DMS53 treated with DMSO at 0.1 percent for 48 hours (cell line): ENCODE data around the gene KPRP.

Source experiments
- DNase-seq: peaks from one replicate; lab custom pipeline; 2025; ENCODE audit not compliant: unreplicated experiment; lab: John Stamatoyannopoulos, UW

KPRP gene

DNA sequence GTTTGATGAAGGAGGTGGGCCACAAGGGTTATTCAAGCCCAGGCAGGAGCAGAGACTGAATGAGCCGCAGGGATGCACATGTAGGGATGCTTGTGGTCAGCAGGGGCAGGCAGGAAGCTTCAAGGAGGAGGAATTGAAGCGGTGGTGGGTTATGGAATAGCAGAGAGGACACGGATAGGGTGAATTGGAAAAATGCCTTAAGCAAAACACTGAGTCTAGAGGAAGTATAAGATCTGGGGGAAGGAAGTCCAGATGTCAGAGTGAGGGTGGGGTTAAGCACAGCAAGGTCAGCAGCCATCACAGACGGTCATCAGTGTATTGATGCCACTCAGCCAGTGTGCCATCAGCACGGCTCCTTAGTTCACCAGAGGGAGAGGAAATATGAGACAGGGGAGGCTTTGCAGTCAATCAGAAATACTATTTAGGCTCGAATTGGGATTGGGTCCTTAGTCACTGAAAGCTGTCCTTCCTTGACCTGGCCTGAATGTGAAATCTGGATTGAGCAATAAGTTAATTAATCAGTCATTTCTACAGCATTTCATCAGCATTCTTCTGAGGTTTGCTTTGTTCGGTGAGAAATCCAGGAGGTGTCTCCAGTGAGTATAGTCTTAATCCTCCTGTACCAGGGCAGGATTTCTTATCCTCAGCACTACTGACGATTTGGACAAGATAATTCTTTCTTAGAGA is 11.2 kb downstream of the KPRP start:
- DNase-seq = no peak

DNA sequence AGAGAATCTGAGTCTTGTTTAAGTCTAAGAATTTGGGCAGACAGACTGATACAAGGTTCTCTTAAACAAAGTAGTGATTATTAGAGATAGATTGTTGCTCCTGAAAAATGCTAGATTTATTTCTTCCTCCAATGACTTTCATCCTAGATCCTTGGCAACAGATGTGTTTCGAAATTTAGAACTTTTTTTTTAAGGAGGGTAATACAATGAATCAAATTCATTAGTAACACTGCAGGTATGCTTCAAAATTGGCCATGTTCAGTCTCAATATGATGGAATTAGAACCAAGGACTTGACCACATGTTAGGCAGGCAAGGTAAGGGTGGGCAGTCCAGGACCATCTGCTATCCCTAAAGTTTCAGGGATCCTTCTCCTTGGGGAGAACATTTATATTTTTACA is 12.6 kb downstream of the KPRP start:
- no peak for DNase-seq

DNA sequence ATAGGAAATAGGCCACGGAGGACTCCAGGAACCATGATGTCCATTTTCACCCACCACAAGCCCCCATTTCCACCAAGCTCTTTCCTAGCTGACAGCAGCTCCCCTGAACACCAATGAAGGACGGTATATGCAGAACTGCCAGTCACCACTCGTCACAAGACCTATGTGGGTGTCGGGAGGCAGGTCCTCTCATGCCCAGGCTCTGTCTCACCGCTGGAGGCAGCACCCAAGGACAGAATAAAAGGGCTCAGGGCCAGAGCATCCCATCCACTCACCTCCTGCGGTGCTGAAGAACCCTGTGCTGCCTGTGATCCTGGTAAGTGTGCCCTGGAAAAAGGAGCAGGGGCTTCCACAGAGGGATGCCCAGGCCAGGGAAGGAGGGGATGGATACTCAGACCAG is 17.1 kb downstream of the KPRP start, which contains the start of gene LCE1F:
TSS of gene LCE1F (plus strand) at position 266 of the 400 bp plus-strand sequence. CDS start 1,232 bp downstream, outside the sequence.
- DNase-seq = no peak

DNA sequence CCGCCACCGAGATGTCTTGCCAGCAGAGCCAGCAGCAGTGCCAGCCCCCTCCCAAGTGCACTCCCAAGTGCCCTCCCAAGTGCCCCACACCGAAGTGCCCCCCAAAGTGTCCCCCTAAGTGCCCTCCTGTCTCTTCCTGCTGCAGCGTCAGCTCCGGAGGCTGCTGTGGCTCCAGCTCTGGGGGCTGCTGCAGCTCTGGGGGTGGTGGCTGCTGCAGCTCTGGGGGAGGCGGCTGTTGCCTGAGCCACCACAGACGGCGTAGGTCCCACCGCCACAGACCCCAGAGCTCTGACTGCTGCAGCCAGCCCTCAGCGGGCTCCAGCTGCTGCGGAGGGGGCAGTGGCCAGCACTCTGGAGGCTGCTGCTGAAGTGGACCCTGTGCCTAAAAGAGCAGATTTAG is 18.5 kb downstream of the KPRP start:
- DNase-seq = no peak

DNA sequence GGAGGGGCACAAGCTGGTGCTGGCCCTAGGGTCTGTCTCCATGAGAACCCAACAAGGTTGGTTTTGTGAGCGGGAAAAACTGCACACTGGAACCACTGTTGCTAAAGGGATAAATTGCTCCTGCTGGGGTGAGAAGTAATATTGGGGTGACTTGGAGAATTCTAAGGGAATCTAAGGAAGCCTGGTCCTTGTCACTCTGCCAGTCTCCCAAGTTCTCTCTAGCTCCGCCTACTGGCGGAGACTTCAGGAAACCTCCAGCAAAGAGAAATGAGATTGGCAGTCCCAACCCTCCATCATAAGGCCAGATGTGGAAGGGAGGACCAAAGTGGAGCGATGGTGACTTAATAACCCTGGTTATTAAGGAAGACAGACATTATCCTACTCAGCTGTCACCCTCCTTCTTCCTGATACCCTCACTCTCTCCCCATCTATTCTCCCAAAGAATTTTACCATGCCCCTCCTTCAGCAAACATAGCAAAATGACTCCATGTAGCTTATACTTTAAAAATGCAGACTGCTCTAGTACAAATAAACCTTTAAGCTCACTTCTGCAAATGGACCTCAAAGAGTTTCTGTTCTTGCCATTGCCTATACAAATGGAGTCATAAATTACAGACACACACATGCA is 19.8 kb downstream of the KPRP start:
- no peak for DNase-seq

DNA sequence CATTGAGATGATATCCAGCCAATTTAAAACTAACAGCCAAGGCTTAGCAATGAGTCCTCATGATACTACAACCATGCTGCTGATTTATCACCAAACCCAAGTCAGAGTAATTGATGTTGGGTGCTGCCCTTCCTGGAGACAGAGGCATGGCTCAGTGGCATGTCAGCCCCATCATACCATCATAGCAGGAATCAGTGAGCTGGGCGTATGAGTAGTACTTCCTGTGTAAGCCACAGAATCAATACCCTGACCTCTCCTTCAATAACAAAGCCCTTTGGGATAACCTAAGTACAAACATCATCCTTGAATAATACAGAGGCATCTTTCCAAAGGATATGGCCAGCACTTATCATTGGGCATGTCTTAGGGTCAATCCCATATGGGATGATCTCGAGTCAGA is 25.3 kb downstream of the KPRP start:
- DNase-seq = no peak

DNA sequence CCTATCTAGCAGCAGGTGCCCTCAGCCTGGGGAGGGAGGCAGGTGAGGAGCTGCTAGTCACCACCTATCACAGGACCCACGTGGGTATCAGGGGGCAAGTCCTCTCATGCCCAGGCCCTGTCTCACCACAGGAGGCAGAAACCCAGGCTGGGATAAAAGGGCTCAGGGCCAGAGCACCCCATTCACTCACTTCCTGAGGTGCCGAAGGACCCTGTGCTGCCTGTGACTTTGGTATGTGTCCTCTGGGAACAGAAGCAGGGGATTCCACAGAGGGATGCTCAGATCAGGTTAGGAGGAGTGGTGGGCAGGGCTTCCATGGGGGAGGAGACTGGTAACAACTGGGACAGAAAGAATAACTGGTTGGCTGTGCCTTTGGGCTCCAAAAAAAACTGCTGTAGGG is 28.3 kb downstream of the KPRP start, which contains the start of gene LCE1E:
TSS of gene LCE1E (plus strand) at position 181 of the 400 bp plus-strand sequence. CDS start 1,043 bp downstream, outside the sequence.
- DNase-seq = no peak

DNA sequence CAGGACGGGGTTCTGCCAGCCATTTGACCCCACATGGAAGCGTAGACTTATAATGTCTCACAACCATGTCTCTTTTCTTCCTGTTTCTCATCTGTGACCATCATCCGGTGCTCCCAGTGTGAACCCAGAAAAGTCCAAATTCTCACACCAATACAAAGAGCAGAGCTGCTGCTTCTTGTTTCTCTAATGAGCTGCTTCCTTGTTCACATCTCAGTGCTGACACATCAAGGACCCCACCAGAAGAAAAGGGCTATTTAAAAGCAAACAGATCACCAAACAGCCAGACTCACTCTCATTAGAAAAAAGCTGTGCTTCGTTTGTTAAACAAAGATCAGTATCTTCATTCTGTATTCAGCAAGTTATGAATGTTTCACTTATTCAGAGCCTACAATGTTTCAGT is 37.9 kb downstream of the KPRP start:
- no peak for DNase-seq

DNA sequence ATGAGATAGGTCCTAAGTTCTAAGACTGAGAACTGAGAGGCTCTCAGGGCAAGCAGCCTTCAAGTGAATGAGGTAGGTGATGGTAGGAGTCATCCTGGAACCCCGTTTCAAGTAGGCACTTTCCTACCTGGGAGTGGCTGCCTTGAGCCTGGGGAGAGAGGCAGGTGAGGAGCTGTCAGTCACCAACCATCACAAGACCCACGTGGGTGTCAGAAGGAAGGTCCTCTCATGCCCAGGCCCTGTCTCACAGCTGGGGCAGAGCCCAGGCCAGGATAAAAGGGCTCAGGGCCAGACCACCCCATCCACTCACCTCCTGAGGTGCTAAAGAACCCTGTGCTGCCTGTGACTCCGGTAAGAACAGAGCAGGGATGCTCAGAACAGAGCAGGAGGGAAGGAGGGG is 38.6 kb downstream of the KPRP start, which contains the start of gene LCE1D:
TSS of gene LCE1D (plus strand) at position 301 of the 400 bp plus-strand sequence. CDS start 1,074 bp downstream, outside the sequence.
- no peak for DNase-seq

DNA sequence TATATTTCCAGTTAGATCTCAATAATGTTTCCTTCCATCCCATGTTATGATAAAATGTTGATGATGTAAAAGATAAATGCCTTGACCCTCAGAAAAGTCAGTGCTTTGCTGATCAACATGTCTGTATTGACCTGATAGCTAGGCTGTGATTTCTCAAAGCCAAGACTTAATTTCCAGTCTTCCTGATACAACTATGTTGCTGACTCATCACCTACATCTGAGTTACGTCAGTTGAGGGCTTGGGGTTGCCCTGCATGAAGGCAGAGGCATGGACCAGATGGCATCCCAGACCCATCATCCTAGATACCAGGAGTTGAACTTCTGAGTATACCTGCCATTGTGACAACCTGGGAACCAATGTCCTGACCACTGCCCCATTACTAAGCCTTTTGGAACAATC is 43.5 kb downstream of the KPRP start:
- no peak for DNase-seq

DNA sequence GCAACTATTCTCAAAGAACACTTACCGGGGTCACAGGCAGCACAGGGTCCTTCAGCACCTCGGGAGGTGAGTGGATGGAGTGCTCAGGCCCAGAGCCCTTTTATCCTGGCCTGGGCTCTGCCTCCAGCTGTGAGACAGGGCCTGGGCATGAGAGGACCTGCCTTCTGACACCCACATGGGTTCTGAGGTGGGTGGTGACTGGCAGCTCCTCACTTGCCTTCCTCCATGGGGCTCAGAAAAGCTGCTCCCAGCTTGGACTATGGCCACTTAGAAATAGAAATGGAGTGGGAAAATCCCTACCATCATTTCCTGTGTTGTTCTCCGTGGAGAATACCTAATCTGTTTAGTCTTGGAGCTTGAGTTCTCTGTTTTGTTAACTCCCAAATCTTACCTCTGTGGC is 48.8 kb downstream of the KPRP start, which contains the start of gene LCE1C:
TSS of gene LCE1C (minus strand) at position 76 of the 400 bp plus-strand sequence. CDS start 1,173 bp downstream, outside the sequence.
- no peak for DNase-seq

DNA sequence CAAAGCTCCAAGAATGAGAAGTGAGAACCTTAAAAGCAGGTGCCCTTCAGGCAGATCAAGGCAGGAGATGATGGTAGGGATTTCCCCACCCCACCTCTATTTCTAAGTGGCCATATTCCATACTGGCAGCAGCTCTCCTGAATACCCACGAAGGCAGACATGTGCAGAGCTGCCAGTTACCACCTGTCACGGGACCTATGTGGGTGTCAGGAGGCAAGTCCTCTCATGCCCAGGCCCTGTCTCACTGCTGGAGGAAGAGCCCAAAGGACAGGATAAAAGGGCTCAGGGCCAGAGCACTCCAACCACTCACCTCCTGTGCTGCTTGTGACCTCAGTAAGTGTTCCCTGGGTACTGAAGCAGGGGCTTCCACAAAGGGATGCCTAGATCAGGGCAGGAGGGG is 53.2 kb downstream of the KPRP start:
- no peak for DNase-seq
